ENCODE data around the gene CDC123. TPM values are rescaled to one million over a fixed set of nuclear protein-coding genes. Genes with fewer than 3 reads are reported as not detected.

Gene CDC123
- total RNA-seq, 1 experiment from 2014 or later, result 132 TPM

- TF ChIP-seq MAX (IDR thresholded peaks at IDR 0.05) (no peak), CTCF (IDR thresholded peaks at IDR 0.05 in 2 of 3, conservative IDR thresholded peaks at IDR 0.05 in 1 of 3; ENCODE audit: borderline replicate concordance in 1 of 3, insufficient read depth in 1 of 3, low read depth in 2 of 3, low read length in 2 of 3) (no peak), JUND (IDR thresholded peaks at IDR 0.05) (no peak), EZH2phosphoT487 (IDR thresholded peaks at IDR 0.05; ENCODE audit: borderline replicate concordance) (no peak), SIN3A (IDR thresholded peaks at IDR 0.05; ENCODE audit: low read depth) (no peak), RAD21 (IDR thresholded peaks at IDR 0.05; ENCODE audit: low read depth) (no peak), YY1 (IDR thresholded peaks at IDR 0.05; ENCODE audit: extremely low read depth, insufficient replicate concordance, low read depth, low read length) (no peak), TCF7L2 (IDR thresholded peaks at IDR 0.05; ENCODE audit: borderline replicate concordance, extremely low read depth, insufficient read depth, insufficient read length) (no peak), POLR2A (IDR thresholded peaks at IDR 0.05; ENCODE audit: borderline replicate concordance, extremely low read depth, insufficient read depth, insufficient read length) (no peak), ZBTB33 (IDR thresholded peaks at IDR 0.05; ENCODE audit: extremely low read depth, insufficient replicate concordance, low read length) (no peak), ELF1 (IDR thresholded peaks at IDR 0.05; ENCODE audit: borderline replicate concordance, low read depth) (no peak), EZH2 (IDR thresholded peaks at IDR 0.05) (no peak), POLR2AphosphoS5 (IDR thresholded peaks at IDR 0.05; ENCODE audit: low read depth, low read length) (no peak), CBX3 (IDR thresholded peaks at IDR 0.05; ENCODE audit: low read depth) (no peak), SP1 (IDR thresholded peaks at IDR 0.05; ENCODE audit: low read depth) (no peak)
- POLR2A ChIA-PET, result no interaction called here
- Histone ChIP-seq H3K9ac (ENCODE audit: low read length) (no peak overlapping the region), H3K4me1 (ENCODE audit: control insufficient read depth in 1 of 2, insufficient read depth in 2 of 2, low read length in 2 of 2) (no peaks in the 10 kb centered on the region), H3K4me3 (replicated peaks in 1 of 2; ENCODE audit: low read depth in 1 of 2, low read length in 2 of 2) (no peak overlapping the region), H3K79me2 (ENCODE audit: insufficient read depth, low read length) (peaks cover 39% of the 10 kb centered on the region), H3K9me2 (ENCODE audit: insufficient read depth) (no peaks in the 10 kb centered on the region), H3K27me3 (ENCODE audit: insufficient read depth, low read length) (no peaks in the 10 kb centered on the region), H3K9me3 (ENCODE audit: control insufficient read depth in 1 of 2, insufficient read depth in 1 of 2, low read depth in 1 of 2, low read length in 2 of 2) (no peaks in the 10 kb centered on the region), H2AFZ (ENCODE audit: low read depth, low read length, poor library complexity, severe bottlenecking) (no peak overlapping the region), H3K4me2 (ENCODE audit: low read length) (no peak overlapping the region), H4K20me1 (ENCODE audit: insufficient read depth) (peaks cover 10% of the 10 kb centered on the region; the same call in 1 of the 2 replicates), H3K27ac (ENCODE audit: low read depth, low read length) (no peak overlapping the region), H3K36me3 (ENCODE audit: control insufficient read depth in 1 of 2, insufficient read depth in 2 of 2, low read length in 2 of 2) (peaks cover 31 to 32% of the 10 kb centered on the region in 2 experiments; a peak in 3 of 4 replicates)
- ATAC-seq (no peak), DNase-seq (ENCODE audit: low read depth, low spot score) (no peak)
- CTCF ChIA-PET, result no interaction called here
- no TSS peak for BruUV-seq (replicated peaks)
- RAD21 ChIA-PET (ENCODE audit: low non-redundant PET in 1 of 2, low total read pairs in 2 of 2, uncharacterized antibody in 2 of 2, unreplicated experiment in 2 of 2), result no interaction called here
- intact Hi-C loops (cut with micrococcal nuclease), result no loop called here
These were observed 11.8 kb upstream of the CDC123 start for GRCh38 chr10:12184165-12184564.

Measured in HCT116 (cell line).